Forelimb muscle (tissue), 1 donor: ENCODE measurements around the gene SRSF1. TPM values are rescaled to one million over a fixed set of nuclear protein-coding genes. Genes with fewer than 3 reads are reported as not detected.
A peak's percentile ranks its signal among the peaks of the same experiment; 100 is the strongest.
"Not testable (repeated sequence)": the region's sequence is repeated elsewhere in the genome, so short reads cannot be mapped to it uniquely, and the experiment has no call there.

Experiments used
- DNase-seq: peaks from one replicate; pipeline ENCODE4 v3.0.0-alpha.2; 2013; ENCODE audit warnings: low read depth
- polyA plus RNA-seq: library from polyadenylated mRNA; unstranded; fragments of 120-200 nt; gene quantifications from one replicate; pipeline ENCODE4 v1.2.1, GENCODE V29; 2013; ENCODE audit not compliant: insufficient read length

SRSF1 gene
- polyA plus RNA-seq, 1 donor, result 159 TPM

DNA sequence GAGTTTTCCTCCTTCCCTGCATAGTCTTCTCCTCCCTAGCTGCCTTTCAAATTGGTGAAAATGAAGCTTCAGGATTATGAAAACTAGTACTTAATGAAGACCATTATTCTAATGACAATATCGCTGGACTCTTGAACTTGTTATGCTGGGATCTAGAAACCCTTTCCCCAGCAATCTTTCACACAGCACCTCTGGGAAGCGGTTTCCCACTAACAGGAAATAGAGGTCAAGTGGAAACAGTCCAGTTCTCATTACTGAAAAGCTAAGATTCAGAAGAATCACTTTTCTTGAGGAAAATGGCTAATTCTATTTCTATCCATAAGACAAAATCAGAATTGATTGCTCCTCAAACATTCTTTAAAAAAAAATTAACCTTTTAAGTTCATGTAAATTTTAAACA is 17.0 kb downstream of the SRSF1 start:
- no peak for DNase-seq

DNA sequence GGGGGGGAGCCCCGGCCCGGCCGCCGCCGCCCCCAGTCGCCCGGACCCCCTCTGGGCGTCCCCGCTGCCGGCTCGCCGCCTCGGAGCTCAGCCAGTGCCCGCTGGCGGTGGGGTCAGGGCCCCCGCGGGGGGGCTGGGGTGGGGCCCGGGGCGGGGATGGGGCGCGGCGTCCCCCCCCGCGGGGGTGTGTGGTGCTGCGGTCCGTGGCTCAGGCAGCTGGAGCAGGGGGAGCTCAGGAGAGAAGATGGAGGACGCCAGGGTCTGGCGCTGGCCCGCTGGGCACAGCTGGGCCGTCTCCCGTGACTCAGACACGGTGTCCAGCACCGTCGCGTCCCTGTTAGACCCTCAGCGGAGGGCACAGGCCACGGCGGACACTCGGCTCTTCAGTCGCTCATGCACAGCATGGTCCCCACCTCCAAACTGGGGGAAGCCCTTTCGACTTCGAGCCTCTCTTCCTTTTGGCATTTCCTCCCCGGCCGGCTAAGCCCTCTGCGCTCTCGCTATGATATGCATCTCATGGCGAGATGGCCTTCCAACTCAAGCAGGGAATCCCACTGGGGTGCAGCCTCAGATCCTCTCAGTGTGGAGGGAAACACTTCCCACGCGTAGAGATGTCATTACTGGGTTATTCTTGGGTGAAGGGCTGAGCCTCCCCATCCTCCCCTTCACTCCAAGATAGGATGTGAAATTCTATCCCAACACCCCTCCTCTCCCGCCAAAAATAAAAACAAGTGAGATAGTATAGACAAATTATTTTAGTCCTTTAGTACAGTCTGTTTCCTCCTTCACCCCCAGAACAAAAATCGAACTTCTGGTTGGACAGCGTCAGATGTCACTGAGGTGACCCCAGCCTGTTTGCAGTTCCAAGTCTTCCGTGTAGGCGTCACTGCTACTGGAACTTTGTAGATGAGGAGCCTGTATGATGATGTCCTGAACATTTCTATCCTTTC is 18.5 kb downstream of the SRSF1 start:
- peak; percentile 25 for DNase-seq

DNA sequence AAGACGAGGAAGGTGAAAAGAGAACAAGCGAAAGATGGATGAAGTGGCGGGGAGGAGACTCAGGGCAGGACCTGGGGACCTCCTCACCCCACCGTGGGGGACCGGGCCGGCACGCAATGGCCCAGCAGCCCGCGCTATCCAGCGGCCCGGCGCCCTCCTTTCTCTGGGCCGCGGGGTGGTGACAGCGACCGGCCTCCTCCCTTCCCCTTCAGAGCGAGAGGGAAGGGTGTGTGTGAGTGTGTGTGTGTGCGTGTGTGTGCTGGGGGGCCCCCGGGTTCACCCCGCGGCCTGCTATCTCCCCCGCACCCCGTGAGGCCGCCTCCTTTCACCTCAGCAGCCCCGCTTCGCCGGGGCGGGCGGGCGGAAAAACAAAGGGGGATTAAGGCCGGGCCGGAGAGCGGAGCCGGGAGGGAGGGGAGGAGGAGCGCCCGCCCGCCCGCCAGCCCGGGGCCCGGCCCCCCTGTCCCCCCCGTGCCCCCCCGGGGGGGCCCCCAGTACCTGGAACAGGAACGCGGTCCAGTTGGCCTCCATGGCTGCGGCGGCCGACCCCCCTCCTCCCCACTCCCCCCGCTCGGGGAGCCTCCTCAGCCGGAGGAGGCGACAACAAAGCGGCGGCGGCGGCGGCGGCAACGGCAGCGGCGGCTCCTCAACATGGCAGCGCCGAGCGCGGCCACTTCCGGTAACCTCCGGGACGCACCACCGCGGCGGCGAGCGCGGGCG is 19.3 kb downstream of the SRSF1 start, which contains the start of gene VEZF1:
Gene VEZF1 (minus strand): TSS at position 674 of the 720 bp plus-strand sequence. CDS start 143 bp downstream, at position 531.
- DNase-seq, result peak; percentile 29

DNA sequence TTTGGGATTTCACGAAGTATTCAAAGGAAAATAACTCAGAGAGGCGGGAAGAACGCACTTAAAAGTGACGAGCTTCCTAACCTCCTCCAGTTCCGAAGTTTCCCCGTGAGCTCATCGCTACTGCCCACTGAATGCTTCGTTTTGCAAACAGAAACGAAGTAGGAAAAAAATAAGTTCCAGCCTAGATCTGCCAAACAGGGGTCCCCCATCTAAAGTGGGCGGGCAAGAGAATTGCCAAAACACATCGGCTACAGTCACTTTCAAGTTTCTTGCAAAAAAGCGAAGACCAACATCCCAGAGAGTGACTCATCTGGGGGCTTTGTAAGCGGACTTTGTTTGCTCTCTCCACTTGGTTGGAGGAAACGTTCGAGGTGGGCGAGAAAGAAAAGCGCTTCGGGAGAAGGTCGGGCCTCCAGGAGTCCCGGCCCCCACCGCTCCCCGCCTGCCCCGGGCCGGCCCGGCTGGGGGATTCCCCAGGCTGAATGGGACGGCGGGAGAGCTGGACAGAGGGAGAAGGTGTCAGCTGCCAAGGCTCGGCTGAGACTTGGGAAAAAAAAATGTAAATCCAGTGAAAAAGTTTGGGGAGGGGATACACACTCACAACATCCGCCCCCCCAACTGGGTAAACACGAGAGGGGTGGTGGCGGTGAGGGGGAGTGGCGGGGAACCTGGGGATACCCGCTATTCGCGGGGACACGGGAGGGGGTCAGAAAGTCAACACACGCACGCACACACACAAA is 20.0 kb downstream of the SRSF1 start:
- DNase-seq, result peak; percentile 46

DNA sequence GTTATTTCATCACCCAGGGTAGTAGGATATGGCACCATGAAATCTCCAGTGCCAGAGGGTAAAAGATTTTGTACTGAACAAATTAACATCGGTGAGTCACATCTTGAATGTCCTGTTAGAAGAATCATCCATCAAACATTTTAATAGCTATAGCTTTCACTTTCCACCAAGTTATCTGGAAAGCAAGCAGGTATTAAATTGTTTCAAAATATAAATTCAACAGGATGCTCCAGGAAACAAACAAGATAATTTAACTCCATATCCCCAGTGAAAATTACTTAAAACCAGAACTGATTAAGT is 21.4 kb downstream of the SRSF1 start:
- no peak for DNase-seq

DNA sequence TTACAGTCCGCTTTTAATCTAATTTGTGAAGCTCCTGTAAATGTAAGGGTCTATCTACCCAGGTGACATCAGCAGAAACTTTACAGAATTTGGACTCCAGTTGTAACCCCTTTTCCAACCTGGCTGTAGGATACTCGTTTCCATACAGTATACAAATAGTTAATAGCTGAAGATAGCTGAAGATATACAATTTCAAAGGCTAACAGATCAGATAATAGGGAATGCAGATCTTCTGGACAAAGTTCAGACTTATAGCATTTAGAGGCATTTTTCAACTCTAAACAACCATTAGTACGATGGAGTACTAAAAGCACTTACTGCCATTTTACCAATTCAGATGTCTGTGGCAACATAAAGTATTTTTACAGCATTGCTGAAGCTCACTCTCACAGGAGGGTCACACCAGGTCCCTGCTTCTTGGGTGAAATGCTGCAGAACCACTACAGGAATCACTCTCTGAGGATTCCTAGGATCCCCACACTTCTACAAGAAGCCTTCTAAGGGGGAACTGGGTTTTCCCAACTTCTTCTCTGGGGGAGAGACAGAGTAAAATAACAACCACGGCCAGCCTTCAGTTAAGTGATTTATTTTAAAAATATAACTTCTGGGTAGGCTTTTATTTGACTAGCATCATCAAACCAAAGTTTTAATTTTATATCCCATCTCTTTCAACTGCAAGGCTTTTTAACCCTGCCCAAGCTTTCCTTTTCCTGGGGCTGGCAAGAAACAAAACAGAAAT is 21.9 kb downstream of the SRSF1 start:
- no peak for DNase-seq

DNA sequence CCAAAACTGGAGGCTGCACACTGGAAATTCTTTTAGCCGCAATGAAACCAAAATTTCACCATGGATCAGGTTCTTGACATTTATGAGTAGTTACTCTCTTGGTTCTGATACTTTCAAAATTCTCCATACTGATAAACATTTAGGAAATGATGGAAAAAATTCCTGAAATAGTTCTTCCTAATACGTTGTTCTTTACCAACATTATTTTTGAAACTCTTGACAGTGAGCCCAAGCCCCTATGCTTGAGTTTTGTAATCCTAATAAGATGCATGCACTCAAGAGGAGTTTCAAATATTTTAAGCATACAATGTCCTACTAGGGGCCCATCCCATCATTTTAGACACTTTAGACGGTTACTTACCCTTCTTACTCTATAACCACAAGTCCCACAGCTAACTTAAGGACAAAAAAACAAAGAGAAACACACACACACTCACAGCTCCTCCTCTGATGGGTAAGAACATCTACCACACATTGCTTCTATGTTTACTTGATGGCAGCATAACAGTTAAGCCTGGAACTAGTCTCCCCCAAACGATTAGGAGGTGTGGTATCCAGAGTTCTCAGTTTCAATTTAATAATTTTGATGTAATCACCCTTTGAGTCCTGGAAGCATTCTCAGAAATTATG is 22.7 kb downstream of the SRSF1 start:
- DNase-seq, result no peak

DNA sequence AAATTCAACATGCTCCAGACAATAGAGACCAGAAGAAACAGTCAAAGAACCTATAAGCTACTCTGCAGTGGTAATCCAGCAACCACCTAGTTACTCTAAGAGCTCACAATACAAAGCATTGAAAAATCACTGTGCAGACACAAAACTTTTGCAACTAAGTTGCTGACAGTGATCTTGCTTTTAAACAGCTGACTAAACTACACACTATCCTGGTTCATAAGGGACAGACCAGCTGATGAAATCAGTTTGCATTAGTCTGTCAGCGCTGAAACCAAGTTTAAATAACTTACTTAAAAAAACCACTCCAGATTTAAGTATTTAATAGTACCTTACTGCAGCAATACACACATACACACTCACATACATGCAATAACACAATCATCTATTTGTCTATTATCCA is 23.6 kb downstream of the SRSF1 start:
- DNase-seq, result no peak

DNA sequence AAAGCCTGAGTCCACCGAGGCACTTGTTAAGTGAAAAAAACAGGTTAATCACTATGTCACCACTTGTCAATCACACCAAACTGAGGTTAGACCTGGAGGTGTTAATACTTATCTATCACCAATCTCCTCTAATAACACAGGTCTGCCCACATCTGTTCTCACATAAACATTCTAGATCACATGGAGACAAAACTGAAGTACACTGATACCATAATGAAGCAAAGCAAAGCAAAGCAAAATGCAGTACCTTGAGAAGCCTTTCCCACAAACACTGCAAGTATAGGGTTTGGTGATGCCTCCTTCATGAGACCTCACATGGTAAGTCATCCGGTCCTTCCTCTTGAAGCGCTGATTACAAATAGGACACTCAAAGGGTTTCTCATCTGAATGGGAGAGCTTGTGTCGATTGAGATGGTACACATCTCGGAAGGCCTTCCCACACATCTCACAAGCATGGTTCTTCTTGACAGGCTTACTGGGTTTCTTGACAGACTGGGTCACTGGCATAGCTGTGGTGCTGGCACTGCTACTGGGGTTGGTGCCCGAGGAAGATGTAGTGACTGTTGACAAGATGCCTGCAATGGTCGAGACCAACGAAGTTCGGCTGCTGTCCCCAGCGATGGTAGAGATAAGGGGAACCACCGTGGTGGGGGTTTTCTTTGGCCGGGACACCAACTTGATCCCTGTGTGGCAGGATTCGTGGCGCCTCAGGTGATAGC is 24.4 kb downstream of the SRSF1 start:
- DNase-seq, result no peak

DNA sequence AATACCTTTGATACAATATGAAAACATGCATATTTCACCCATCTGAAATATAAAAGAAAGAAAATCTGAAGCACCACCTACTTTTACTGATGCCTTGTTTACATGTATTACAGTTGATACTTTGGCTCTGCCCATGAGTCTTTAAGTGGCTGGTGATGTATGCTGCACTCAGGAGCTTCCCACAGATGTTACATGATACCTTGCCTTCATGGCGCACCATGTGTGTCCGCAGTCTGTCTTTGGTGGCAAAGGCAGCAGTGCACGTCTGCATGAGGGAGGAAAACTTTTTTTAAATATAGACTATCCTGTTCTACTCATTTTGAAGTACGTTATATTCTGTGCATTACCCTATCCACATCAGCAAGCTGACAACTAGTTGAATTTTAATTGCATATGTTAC is 26.5 kb downstream of the SRSF1 start:
- DNase-seq, result no peak

DNA sequence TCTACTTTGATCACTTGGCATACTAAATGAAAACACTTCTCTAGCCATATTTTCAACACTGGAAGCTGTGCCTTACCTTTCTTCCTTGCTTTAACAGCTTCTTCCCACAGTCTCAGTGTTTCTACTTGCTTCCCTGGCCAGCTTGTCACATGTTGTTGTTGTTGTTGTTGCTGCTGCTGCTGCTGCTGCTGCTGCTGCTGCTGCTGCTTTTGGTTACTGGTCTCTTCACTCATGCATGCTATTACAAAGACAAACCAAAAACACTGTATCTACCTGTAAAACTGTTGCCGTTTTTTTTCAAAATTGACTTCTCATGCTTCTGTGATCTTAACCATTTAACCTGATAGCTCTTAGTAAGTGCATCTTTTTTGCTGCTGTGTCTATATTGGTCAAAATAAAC is 28.0 kb downstream of the SRSF1 start:
- DNase-seq, result no peak

DNA sequence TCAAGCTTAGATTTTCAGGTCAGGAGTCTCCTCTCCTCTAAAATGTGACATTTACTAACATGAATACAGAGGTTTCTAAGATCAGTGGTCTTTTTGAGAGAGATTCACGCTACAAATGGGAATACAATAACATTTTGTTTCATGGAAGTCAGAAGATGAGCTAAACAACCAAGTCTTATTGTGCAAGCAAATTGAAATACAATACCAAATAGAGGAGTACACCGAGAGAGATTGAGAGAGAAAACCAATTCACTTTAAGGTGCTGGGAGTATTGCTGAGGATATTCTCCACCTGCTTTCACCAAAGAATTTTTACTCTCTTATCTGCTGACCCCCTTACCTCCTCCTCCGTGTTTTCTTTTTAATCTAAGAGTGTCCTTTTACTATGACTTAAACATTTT is 30.5 kb downstream of the SRSF1 start:
- DNase-seq, result no peak

DNA sequence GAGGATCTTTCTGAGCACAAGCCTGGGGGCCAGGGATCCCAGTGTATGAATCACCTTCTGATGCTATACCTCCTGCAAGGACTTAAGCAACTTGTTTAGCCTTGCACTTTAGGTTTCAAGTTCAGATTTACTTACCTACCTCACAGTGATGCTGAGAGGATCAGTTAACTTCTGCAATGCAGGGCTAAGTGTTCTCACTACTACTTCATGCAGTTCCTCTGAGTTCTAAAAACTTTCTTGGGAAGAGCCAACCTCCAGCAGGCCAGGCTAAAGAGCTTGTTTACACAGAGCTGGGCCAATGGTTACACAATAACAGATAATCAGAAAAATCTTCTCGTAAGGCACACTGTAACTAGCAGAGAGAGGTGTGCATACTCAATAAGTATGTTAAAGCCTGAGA is 32.0 kb downstream of the SRSF1 start:
- no peak for DNase-seq

DNA sequence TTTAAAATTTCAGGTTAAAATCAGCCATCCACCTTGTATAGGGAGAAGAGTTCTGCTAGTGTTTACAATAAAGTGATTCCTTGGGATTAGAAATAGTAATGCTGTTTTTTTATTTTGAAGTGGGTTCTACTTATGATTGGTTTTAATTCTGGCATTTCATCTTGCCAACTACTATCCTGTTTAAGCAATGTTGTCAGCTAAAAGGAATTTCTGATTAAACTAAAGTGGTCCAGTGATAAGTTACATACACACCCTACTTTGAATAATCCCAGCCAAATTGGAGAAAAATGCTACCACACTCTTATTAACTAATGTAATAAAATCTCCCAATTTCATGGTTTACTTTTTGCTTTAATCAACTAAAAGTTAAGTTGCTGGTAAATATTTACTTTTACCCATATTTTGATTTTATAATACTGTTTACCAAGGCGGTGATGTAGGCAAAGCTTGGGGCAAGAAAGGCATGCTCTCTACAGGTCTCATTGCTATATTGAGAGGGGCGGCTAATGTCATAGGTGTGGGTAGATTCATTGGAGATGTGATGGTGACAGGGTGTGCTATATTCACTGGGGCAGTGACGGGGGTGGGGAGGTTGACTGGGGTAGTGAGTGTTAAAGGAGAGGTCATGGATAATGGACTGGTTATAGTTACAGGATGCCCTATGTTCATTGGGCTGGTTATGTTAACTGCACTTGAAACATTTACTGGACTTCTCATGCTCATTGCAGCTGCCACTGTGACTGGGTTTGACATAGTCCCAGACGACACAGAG is 32.8 kb downstream of the SRSF1 start:
- DNase-seq, result not testable (repeated sequence)

DNA sequence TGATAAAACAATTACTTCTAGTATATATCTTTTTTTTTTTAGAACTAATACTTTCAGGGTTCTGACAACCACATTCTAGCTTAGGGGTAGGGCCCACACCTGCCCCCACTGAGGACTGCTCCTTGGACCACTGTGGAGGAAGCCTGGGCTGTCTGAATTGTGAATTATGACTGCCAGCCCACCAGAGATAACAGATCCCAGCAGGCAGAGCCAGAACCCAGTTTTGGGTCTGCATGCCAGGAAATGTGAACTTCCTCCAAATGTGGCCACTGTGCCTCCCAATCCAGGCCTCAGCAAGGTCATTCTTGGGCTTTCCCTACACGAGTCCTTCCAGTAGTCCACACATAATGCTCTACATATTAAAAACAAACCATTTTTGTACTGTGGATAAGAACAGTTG is 34.9 kb downstream of the SRSF1 start:
- no peak for DNase-seq

DNA sequence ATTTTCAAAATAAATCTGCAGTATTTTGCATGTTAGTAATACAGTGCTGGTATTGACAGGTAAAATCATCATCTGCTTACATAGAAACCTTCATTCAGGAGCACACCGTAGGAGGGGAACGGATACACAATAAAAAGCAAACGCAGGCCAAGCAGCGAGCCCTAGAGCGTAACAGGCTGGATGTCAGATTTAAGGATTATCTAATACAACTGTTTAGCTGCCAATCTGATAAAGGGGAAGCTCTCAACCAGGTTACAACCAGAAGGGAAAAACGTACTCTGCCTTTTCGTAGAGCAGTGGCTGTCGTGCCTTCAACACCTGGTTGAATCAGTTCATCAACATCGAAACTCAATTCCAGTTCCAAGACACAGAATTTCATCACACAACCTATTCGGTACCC is 35.5 kb downstream of the SRSF1 start:
- no peak for DNase-seq

DNA sequence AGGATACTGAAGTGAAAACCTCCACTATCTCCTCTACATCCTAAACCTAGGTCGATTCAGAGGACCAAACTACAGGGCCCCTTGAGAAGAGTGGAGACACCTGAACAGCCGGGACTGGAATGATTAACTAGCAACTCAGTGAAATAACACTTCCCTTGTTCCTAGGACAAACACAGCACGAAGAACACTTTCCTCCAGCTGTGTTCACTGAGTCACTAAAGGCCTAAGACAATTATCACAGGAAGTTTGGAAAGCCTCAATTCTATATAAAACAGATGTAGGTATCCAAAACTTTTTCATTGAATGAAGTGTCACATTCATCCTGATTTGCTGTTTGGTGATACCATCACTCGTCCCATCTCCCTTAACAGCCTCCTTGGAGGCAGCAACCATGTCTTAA is 36.3 kb downstream of the SRSF1 start:
- DNase-seq, result no peak

DNA sequence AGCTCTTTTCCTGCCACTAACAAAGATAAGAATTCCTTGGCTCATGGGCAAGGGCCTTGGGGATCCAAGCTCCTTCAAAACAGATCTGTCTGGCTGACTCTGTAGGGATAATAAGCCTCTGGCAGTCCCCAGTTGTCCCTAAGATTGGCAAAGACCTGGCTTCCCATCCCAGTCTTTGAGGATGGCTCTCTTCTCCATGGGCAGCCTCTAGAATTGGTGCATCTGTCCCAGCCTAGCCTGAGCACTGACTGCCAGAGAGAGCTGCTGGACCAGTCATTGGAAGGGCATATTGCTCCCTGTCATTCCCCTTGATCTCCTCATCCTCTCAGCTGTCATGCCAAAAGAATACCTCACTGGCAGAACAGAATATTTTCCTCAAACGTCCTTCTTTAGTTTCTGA is 38.6 kb downstream of the SRSF1 start:
- DNase-seq, result no peak

DNA sequence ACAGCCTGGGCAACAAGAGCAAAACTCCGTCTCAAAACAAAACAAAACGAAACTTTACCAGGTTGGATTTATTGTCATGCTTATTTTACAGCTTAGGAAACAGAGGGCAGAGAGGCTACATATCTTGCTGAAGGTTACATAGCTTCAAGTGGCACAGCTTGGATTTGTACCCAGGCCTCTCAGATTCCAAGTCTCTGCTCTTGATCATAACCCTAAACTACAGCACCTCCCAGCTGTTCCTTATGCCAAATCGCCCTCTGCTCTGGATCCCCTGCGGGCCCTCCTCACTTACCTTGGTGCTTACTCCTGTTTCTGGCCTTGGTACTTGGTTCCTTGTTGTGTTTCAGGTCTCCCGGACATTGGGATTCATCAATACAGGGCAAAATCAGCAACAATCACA is 40.2 kb downstream of the SRSF1 start:
- DNase-seq, result no peak

DNA sequence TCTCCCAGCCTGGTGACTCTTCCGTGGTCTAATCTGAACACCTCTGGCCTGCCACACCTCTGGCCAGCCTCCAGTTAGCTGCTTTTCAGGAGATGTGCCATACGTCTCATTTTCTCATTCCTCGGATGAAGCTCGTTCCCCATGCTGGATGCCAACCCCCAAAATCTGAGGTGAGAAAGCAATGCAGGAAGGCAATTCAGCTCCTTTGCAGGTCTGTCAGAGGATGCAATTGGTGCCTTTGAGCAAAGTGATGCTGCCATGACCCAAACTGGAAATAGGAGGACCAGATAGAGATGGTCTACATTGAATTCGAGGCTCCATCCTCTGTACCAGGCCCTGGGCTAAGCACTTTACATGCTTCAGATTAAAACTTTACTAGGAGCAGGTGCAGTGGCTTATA is 40.8 kb downstream of the SRSF1 start:
- DNase-seq, result no peak
